ENCODE measurements around the gene STPG1. TPM values are rescaled to one million over a fixed set of nuclear protein-coding genes. Genes with fewer than 3 reads are reported as not detected.

Gene STPG1
- total RNA-seq, 4 donors from 2014 or later: 2.2 to 5.6 (median 4.1) TPM

DNA sequence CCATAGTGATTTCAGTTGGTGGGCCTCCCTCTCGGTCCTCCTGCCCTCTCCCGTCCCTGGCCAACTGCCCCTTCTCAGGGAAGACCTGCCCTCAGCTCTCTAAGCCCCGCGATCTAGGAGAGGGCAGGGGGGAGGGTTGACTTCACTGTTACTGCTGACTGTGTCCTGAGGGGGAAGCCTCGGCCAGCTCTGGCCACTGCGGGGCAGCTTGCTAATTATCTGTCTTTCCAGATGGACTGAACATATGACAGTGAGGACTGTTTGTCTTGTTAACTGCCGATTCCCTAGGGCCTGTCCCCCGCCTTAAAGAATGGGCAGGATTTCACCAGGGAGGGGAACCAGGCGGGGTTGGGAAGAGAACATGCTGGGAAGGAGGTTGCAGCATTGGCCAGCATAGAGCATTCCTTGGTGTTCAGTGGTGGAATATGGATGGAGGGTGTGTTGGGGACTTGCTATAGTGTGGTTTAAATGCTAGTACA is 24.9 kb upstream of the STPG1 start:
- TF ChIP-seq POLR2AphosphoS5 (IDR thresholded peaks at IDR 0.05): peak in 1 of 2 donors; percentile 21
- TF ChIP-seq POLR2A (IDR thresholded peaks at IDR 0.05; ENCODE audit: low read depth): no peak
- Histone ChIP-seq H3K27ac (replicated peaks in 1 of 4) (peak overlapping the region in 3 of 4 donors; percentile 36 to 60 (median 48)), H3K27me3 (no peaks in the 10 kb centered on the region), H3K36me3 (peaks cover 0 to 8% (median 0%) of the 10 kb centered on the region in 4 donors), H3K4me3 (no peak overlapping the region), H3K9me3 (no peaks in the 10 kb centered on the region), H3K4me1 (peaks cover 11 to 28% (median 26%) of the 10 kb centered on the region in 4 donors)
- no peak for DNase-seq (ENCODE audit: extremely low spot score)
- 64% methylated on average over 8 of the region's 9 CpGs for WGBS
- intact Hi-C loops (cut with DNase I): no loop called here

- H3K9me3 ChIP-seq: no peaks in the 10 kb centered on the region
- H3K4me1 ChIP-seq: peaks cover 11 to 21% (median 20%) of the 10 kb centered on the region in 4 donors
- WGBS: 61% methylated on average over 9 of the region's 9 CpGs
- no peak for TF ChIP-seq POLR2AphosphoS5 (IDR thresholded peaks at IDR 0.05)
- no peak for TF ChIP-seq EP300 (IDR thresholded peaks at IDR 0.05)
- TF ChIP-seq CTCF (IDR thresholded peaks at IDR 0.05): no peak
- TF ChIP-seq POLR2A (IDR thresholded peaks at IDR 0.05; ENCODE audit: low read depth): no peak
- H3K27me3 ChIP-seq: no peaks in the 10 kb centered on the region
- no peak overlapping the region for H3K4me3 ChIP-seq
- DNase-seq (ENCODE audit: extremely low spot score): no peak
- H3K27ac ChIP-seq (replicated peaks in 1 of 4): peak overlapping the region in 3 of 4 donors; percentile 36 to 60 (median 48)
- peaks cover 0 to 12% (median 2%) of the 10 kb centered on the region in 4 donors for H3K36me3 ChIP-seq
- intact Hi-C loops (cut with DNase I): no loop called here
Measured at GRCh38 chr1:24437631-24438396, 24.2 kb upstream of the STPG1 start.

GRCh38 chr1:24435782-24436365 is 22.3 kb upstream of the STPG1 start:
- intact Hi-C loops (cut with DNase I): no loop called here

GRCh38 chr1:24427545-24427862 is 13.9 kb upstream of the STPG1 start:
- Histone ChIP-seq H3K27me3 (no peaks in the 10 kb centered on the region), H3K9me3 (no peaks in the 10 kb centered on the region), H3K4me3 (no peak overlapping the region), H3K4me1 (peaks cover 0 to 5% (median 0%) of the 10 kb centered on the region in 4 donors), H3K27ac (replicated peaks in 1 of 4) (no peak overlapping the region), H3K36me3 (peaks cover under 1 to 10% (median 4%) of the 10 kb centered on the region in 4 donors)
- no peak for DNase-seq (ENCODE audit: extremely low spot score)
- WGBS: 88% methylated on average over 1 of the region's 1 CpG
- intact Hi-C loops (cut with DNase I): no loop called here
- TF ChIP-seq POLR2AphosphoS5 (IDR thresholded peaks at IDR 0.05): no peak

More at GRCh38 chr1:24435782-24436365, 22.3 kb upstream of the STPG1 start:
- no peak for DNase-seq (ENCODE audit: extremely low spot score)
- no peak for TF ChIP-seq EP300 (IDR thresholded peaks at IDR 0.05)
- TF ChIP-seq POLR2A (IDR thresholded peaks at IDR 0.05; ENCODE audit: low read depth): no peak
- TF ChIP-seq POLR2AphosphoS5 (IDR thresholded peaks at IDR 0.05): no peak
- no peak for TF ChIP-seq CTCF (IDR thresholded peaks at IDR 0.05)
- Histone ChIP-seq H3K4me3 (no peak overlapping the region), H3K27me3 (no peaks in the 10 kb centered on the region), H3K4me1 (peaks cover 11 to 18% (median 16%) of the 10 kb centered on the region in 4 donors), H3K27ac (replicated peaks in 1 of 4) (no peak overlapping the region), H3K36me3 (peaks cover 0 to 5% (median 2%) of the 10 kb centered on the region in 4 donors), H3K9me3 (no peaks in the 10 kb centered on the region)
- WGBS: 92% methylated on average over 7 of the region's 8 CpGs

GRCh38 chr1:24426744-24427544 is 13.4 kb upstream of the STPG1 start:
- no peak overlapping the region for H3K4me3 ChIP-seq
- H3K9me3 ChIP-seq: no peaks in the 10 kb centered on the region
- H3K4me1 ChIP-seq: peaks cover 0 to 5% (median 0%) of the 10 kb centered on the region in 4 donors
- 95% methylated on average over 6 of the region's 7 CpGs for WGBS
- peaks cover 5 to 16% (median 9%) of the 10 kb centered on the region in 4 donors for H3K36me3 ChIP-seq
- intact Hi-C loops (cut with DNase I): no loop called here
- peak; percentile 55 for DNase-seq (ENCODE audit: extremely low spot score)
- H3K27ac ChIP-seq (replicated peaks in 1 of 4): no peak overlapping the region
- no peaks in the 10 kb centered on the region for H3K27me3 ChIP-seq
- TF ChIP-seq EP300 (IDR thresholded peaks at IDR 0.05): no peak
- no peak for TF ChIP-seq POLR2AphosphoS5 (IDR thresholded peaks at IDR 0.05)
- no peak for TF ChIP-seq CTCF (IDR thresholded peaks at IDR 0.05)
- no peak for TF ChIP-seq POLR2A (IDR thresholded peaks at IDR 0.05; ENCODE audit: low read depth)
